NOMO-1 treated with dmso at 0.1 percent for 144 hours (cell line): ENCODE measurements around the gene CPVL.

Experiments
- DNase-seq: peaks from one replicate; lab custom pipeline; 2025; ENCODE audit not compliant: unreplicated experiment; lab: John Stamatoyannopoulos, UW

The CPVL gene

DNA sequence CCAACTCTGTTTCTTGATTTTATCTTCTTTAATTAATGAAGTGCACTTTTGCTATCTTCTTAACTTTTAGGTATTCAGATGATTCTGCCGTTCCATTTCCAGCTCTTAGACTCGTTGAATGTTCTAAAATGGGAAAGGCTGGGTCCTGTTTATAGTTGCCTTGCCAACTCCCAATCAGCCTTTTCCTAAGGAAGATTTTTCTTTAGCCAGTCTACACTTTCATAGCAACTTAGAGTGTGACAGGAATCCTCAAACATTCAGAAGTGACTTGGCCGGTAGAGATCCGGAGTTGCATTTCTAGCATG, 165.2 kb downstream of the CPVL start:
- DNase-seq = no peak

DNA sequence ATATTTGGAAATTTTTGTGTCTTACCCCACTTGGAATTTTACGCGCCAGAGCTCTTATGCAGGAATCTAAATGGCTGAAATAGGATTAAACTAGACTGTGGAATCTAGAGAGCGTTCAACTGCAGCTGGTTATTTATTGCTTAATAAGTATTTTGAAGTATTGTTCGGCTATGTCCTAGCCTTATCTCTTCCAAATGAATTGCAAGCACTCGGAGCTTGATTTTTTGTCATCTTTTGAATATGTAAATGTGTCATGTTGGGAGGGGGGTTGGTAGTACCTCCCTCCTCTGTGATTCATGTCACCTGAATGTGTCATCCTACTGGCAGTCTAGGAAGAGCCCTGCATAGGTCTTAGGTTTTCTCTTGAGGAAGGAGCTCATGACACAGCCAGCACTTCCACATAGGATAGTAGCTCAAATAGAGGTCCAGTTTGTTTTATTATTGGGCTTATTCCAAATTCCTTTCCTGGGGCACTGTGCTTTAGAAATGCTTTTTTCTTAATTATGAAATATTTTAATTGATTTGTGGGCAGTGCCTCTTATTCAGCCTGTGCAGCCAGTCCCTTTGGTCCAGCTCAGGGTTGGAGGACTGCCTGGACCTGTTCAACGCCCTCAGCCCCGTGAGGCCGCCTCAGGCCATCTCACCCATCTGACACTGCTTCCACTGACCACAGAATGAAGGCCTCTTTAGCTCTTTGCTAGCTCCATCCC, 165.7 kb downstream of the CPVL start:
- no peak for DNase-seq

DNA sequence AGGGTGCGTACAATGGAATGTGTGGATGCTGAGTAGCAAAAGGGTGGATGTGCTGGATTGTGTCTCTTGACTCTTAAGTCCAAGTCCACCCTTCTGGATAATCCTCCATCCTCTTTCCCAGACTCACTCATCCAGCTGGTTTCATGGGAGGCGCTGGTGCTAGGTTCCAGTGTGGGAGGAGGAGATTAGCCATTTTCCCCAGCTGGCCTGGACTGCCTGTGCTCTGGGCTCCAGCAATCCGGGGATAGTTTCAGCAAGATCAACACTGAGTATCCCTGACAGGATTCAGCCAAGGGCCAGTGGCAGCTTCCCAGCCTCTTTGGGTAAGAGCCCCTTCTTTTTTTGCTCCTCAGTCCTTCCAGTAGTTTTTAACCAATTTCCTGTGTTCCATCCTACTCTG, 166.6 kb downstream of the CPVL start:
- DNase-seq = no peak

GRCh38 chr7:28977881-28978280, 168.5 kb downstream of the CPVL start:
- DNase-seq = no peak

DNA sequence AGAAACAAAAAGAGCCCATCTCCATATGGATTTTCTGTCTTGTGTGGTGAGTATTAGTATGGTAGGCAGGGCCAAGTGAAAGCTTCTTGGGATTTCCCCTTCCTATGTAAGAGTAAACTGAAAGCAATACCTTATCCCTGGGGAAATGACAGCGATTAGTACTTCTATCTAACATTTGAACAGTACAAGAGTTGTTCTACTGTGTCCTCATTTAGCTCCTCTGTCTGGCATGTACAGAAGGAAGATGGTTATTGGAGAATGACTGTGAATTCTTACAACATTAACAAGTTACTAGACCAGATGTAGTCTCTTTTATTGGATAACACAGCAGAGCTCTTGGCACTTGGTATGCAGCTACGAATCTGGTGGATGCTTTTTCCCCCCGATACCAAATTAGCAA, 170.3 kb downstream of the CPVL start:
- no peak for DNase-seq

GRCh38 chr7:28973591-28973990, 172.7 kb downstream of the CPVL start:
- DNase-seq = no peak

DNA sequence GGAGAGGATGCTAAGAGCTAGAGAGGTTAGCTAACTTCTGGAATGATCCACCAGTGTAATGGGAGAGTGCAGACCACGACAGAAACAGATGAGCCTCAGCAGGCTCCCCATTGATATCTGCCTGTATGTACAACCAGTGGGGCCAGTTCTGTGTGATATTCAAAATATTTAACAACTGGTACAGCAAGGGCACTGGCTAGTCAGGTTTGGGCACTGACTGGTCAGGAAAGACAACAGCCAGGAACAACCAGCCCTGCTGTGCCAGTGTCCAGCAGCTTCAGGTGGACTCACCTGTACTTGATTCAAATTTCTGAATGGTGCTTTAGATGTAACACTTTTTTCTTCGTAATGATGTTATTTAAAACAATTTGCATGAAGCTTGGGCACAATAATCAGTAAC, 182.3 kb downstream of the CPVL start:
- no peak for DNase-seq

DNA sequence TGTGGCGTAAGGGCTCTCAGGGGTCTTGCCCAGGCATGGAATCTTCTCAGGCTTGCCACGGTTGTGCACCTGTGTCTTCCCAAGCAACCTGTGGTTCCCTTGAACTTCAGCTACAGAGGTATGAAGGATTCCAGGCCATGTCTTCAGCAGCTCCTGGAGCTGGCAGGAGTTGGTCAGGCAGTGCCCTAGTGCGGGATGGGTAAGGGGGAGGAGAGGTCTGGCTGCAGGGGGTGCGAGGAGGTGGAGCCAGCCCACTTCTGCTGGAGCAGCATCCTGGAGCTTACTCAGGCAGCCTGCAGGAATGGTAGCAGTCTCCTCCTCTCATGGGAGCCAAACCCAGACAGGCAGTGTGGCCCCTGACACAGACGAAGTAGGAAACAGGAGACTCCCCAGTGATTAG, 184.4 kb downstream of the CPVL start:
- DNase-seq = no peak

DNA sequence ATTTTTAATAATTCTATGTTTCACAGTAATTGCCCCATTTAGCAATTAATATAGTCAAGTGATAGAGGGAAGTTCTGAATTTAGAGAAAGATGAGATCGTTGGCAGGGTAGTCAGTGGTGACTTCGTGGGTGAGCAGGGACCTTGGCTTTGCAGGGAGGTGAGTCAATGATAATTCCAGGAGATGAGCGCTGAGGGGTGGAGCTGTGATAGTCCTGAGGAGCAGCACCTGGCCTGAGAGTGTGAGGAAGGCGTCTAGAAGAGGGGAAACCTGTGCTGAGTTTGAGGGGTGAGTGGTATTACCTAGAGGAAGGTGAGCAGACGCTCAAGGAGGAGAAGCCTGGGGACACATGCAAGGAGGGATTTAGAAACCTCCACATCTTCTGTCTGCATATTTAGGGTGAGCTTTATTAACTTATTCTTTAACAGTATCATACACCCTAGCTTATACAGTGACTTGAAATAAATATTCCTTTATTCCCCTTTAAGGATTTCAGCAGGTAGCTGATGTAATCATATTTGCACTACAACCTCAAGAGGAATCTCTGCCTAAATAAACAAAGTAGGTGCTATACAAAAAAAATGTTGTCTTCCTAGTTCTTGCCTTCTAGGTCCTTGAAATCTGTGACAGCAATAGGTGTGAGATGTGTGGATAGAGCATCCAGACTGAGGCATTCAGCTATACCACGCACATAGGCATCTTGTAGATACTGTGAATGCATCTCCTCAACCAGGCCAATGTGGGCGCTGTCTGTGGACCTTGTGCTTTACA, 186.1 kb downstream of the CPVL start:
- no peak for DNase-seq

GRCh38 chr7:28958980-28959347, 187.4 kb downstream of the CPVL start:
- DNase-seq = no peak

GRCh38 chr7:28958235-28958979, 187.9 kb downstream of the CPVL start, which contains the start of gene TRIL:
TSS of gene TRIL (minus strand) at chr7:28958330. CDS start at chr7:28958046, 284 bp downstream.
- DNase-seq = no peak

- no peak for DNase-seq
Observed at GRCh38 chr7:28957751-28958234, 188.5 kb downstream of the CPVL start.

DNA sequence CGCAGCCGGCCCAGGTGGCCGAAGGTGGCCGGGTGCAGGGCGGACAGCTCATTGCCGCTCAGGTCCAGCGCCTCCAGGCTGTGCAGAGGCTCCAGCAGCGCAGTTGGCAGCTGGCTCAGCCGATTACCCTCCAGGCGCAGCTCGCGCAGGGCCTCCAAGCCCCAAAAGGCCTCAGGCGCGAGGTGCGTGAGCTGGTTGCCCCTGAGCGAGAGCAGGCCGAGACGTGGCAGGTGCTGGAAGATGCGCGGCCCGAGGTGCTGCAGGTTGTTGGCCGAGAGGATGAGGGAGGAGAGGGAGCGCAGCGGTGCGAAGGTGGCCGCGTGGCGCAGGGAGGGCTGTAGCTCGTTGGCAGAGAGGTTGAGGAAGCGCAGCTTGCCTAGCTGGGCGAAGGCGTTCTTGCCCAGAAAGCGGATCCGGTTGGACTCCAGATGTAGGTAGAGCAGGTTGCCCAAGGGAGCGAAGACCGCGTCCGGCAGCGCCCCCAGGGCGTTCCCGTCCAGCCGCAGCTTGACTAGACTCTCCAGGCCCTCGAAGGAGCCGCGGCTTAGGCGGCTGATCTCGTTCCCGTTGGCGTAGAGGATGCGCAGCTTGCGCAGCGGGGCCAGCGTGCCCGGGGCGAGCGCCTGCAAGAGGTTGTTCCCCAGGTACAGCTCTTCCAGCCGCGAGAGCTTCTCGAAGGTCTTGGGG, 189.1 kb downstream of the CPVL start:
- peak; percentile 32 for DNase-seq

DNA sequence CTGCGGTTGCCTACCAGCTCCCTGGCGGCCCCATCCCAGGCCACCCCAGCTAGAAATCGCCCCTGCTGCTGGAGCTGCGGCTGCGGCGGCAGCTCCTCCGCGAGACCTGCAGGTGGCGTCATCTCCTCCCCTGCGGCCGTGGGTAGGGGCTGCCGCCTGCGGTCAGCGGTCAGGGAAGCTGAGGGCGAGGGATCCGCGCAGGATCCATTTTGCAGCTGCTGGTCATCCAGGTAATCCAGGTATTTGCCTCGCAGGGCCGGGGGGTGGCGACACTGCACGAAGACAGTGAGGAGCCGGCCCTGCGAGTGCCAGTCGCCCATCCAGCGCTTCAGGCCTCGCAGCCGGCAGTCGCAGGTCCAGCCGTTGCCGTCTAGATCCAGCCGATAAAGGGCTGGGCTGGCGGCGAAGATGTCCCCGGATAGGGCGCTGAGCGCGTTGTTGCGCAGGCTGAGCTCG, 189.7 kb downstream of the CPVL start:
- DNase-seq = peak; percentile 52

GRCh38 chr7:28955718-28956607, 190.4 kb downstream of the CPVL start:
- no peak for DNase-seq

DNA sequence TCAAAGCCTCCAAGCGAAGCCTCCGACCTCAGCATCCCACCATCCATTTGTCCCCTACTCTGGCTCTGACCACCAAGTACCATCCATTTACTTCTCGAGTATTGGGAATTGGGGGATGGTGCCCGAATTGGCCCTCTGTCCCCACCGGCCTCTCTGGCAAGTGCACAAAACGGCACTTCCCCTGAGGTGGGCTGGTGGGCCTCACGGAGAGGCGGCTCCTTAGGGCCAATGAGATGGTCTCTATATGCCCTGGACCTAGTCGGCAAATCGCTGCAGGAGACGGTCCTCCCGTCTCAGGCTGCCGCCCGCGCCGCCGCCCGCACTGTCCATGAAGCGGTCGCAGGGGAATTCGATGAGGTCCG, 191.0 kb downstream of the CPVL start:
- no peak for DNase-seq

DNA sequence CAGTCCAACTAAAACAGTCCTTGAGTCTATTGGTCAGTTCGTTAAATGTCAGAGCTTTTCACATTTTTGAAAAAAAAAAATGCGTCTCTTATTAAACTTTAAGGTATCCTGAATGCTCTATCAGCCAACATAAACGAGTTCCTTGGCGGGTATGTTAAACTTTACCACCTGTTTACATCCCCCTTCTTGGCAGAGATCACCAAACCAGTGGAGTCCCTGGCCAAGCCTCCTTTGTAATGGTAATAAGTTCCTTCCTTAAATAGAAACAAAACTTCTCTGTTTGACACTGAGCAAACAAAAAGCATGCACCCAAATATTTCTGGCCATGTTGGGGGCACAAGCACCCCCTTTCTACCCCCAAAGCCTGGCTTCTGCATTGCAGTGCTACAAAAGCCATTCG, 191.4 kb downstream of the CPVL start:
- no peak for DNase-seq

GRCh38 chr7:28954471-28954870, 191.9 kb downstream of the CPVL start:
- no peak for DNase-seq

DNA sequence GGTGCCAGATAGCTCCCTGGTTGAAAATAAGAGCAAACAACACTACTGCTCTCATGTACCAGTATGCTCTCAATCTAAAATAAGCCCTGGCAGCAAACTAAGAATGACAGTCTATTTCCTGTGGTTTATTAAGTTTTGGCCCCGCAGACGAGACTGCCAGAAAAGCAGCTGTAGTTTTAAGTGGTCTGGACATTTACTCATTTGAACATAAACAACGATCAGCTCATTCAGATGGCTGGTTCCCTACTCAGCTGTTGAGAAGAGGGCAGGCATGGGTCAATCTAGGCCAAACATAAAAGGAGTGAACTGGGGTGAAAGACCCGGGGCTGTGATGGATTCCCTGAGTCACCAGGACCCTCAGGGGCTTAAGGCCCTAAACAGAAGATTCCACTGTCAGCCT, 192.7 kb downstream of the CPVL start:
- DNase-seq = no peak
